Gastrocnemius medialis (tissue), 4 donors: ENCODE data around the gene RPE65. TPM values are rescaled to one million over a fixed set of nuclear protein-coding genes. Genes with fewer than 3 reads are reported as not detected.
"Not testable (repeated sequence)": the region's sequence is repeated elsewhere in the genome, so short reads cannot be mapped to it uniquely, and the experiment has no call there.

ENCODE experiments used
- ATAC-seq, 2 donors: fragments of 150-250 bp; one replicate each; pipeline ENCODE4 v1.9.1; 2016
- DNase-seq, 2 donors: peaks; one replicate each; pipeline ENCODE4 v3.0.0-alpha.2; 2019
- H3K27ac ChIP-seq, 4 donors: fragments of 200-600 bp; sonication (generic); 1 replicate in 1 of 4; 2 replicates in 3 of 4; pipeline ENCODE4 v1.5.1; 2016 to 2018; ENCODE audit warnings: mild to moderate bottlenecking in 2 of 4, moderate library complexity in 1 of 4
- H3K27me3 ChIP-seq, 3 donors: fragments of 200-600 bp; sonication (generic) in 2 of 3; 1 replicate in 1 of 3; 2 replicates in 2 of 3; pipeline versions ENCODE4 v1.5.1 to v1.6.0; 2016 to 2019; ENCODE audit warnings: mild to moderate bottlenecking in 1 of 3, moderate library complexity in 1 of 3
- H3K36me3 ChIP-seq, 2 donors: fragments of 200-600 bp; sonication (generic) in 1 of 2; one replicate each; pipeline ENCODE4 v1.5.1; 2017 to 2018
- H3K4me1 ChIP-seq, 2 donors: fragments of 200-600 bp; sonication (generic) in 1 of 2; one replicate each; pipeline ENCODE4 v1.5.1; 2016 to 2017; ENCODE audit warnings: mild to moderate bottlenecking in 2 of 2
- H3K4me3 ChIP-seq, 4 donors: fragments of 200-600 bp; sonication (generic) in 3 of 4; 1 replicate in 1 of 4; 2 replicates in 3 of 4; pipeline ENCODE4 v1.5.1; 2016 to 2019; ENCODE audit warnings: mild to moderate bottlenecking in 2 of 4
- H3K9me3 ChIP-seq, 3 donors: fragments of 200-600 bp; sonication (generic) in 2 of 3; 1 replicate in 1 of 3; 2 replicates in 2 of 3; pipeline ENCODE4 v1.5.1; 2016 to 2019
- POLR2A ChIP-seq, 2 donors: fragments of 450-650 bp; IDR thresholded peaks; one replicate each; pipeline ENCODE4 v1.6.1; 2017; ENCODE audit warnings: antibody characterized with exemption in 2 of 2, mild to moderate bottlenecking in 2 of 2, moderate library complexity in 2 of 2
- in situ Hi-C, 4 donors: fragments of 200-750 bp; cut with MboI; loops; one replicate each; pipeline versions ENCODE4 v1.15.0 to v1.8.0; 2017; ENCODE audit warnings: low sequenced_read_pairs in 4 of 4
- intact Hi-C: fragments of 100-400 bp; cut with DNase I; formaldehyde crosslinking; loops from one replicate; pipeline ENCODE4 v1.15.1; 2023; ENCODE audit warnings: low total_unique reads
- total RNA-seq, 4 donors: library from RNA; depleted of rRNA; stranded (reverse); fragments of >200 nt; gene quantifications; one replicate each; pipeline versions ENCODE4 v1.1.0 to v1.2.3, GENCODE V29; 2016
- TF ChIP-seq, protein P1 (sequence below), 5 experiments: fragments of 450-650 bp in 3 of 5; fragments of 200-600 bp in 2 of 5; sonication (generic) in 2 of 5; IDR thresholded peaks in 4 of 5; conservative IDR thresholded peaks in 1 of 5; 1 replicate in 4 of 5; 2 replicates in 1 of 5; pipeline ENCODE4 v1.5.1; 2016 to 2019; ENCODE audit warnings: antibody characterized with exemption in 5 of 5, mild to moderate bottlenecking in 3 of 5, moderate library complexity in 3 of 5

RPE65 gene
- total RNA-seq, 4 donors from 2014 or later, result not detected

DNA sequence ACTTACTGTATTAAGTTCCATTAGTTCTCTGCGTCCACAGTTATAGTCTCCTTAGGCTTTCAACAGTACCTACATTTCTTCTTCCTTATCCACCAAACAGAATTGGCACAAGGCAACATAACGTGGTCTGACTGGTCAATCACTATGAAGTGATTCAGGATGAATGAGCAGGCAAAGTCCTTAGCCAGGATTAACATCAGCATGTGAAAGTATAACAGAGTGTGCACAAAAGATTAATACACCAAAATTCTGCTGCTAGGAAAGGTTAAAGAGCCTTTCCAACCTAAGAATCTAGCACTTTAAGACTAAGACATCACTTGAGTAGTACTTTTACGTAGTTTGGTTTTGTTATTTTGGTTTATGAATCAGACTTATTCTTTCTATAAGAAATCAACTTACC, 31.3 kb upstream of the RPE65 start:
- H3K4me1 ChIP-seq, result no peaks in the 10 kb centered on the region
- no peak for ATAC-seq
- H3K27me3 ChIP-seq, result no peaks in the 10 kb centered on the region
- no peak for TF ChIP-seq POLR2A (IDR thresholded peaks at IDR 0.05)
- TF ChIP-seq, protein P1, sequence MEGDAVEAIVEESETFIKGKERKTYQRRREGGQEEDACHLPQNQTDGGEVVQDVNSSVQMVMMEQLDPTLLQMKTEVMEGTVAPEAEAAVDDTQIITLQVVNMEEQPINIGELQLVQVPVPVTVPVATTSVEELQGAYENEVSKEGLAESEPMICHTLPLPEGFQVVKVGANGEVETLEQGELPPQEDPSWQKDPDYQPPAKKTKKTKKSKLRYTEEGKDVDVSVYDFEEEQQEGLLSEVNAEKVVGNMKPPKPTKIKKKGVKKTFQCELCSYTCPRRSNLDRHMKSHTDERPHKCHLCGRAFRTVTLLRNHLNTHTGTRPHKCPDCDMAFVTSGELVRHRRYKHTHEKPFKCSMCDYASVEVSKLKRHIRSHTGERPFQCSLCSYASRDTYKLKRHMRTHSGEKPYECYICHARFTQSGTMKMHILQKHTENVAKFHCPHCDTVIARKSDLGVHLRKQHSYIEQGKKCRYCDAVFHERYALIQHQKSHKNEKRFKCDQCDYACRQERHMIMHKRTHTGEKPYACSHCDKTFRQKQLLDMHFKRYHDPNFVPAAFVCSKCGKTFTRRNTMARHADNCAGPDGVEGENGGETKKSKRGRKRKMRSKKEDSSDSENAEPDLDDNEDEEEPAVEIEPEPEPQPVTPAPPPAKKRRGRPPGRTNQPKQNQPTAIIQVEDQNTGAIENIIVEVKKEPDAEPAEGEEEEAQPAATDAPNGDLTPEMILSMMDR (IDR thresholded peaks at IDR 0.05 in 4 of 5, conservative IDR thresholded peaks at IDR 0.05 in 1 of 5), result no peak
- H3K36me3 ChIP-seq, result no peaks in the 10 kb centered on the region
- intact Hi-C loops, result no loop called here
- no peak for DNase-seq
- H3K27ac ChIP-seq, result no peak overlapping the region
- H3K4me3 ChIP-seq, result no peak overlapping the region
- in situ Hi-C loops, result no loop called here
- no peaks in the 10 kb centered on the region for H3K9me3 ChIP-seq

DNA sequence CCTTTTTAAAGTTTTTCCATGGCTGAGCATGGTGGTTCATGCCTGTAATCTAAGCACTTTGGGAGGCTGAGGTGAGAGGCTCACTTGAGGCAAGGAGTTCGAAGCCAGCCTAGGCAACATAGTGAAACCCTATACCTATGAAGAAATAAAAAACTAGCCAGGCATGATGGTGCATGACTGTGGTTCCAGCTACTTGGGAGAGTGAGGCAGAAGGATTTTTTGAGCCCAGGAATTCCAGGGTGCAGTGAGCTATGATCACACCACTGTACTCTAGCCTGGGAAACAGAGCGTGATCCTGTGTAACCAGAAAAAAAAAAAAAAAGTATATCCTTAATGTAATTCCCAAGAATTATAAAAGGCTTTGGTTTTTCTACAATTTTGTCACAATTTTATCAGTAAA, 29.7 kb upstream of the RPE65 start:
- Histone ChIP-seq H3K27ac (no peak overlapping the region), H3K36me3 (no peaks in the 10 kb centered on the region), H3K27me3 (no peaks in the 10 kb centered on the region), H3K4me3 (no peak overlapping the region), H3K9me3 (no peaks in the 10 kb centered on the region), H3K4me1 (no peaks in the 10 kb centered on the region)
- in situ Hi-C loops, result no loop called here
- intact Hi-C loops, result no loop called here
- ATAC-seq (no peak), DNase-seq (no peak)
- TF ChIP-seq POLR2A (IDR thresholded peaks at IDR 0.05), result no peak
- TF ChIP-seq, protein P1 (IDR thresholded peaks at IDR 0.05 in 4 of 5, conservative IDR thresholded peaks at IDR 0.05 in 1 of 5), result no peak

DNA sequence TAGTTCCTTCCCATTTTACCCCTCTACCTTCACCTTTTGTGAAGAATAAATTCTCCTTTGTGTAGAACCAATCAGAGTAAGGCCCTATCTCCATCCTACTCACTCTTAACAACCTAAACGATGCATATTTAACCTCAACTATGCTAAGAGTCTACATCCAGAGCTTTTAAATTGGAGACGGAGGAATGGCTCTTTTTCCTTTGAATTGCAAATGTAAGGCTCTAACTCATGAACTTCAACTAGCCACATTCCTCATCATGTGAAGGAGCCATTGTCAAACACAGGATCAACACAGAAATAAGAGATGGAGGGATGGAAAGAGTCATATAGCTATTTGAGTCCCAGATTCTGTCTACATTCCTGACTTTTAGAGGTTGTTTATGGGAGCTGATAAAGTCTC, 28.9 kb upstream of the RPE65 start:
- DNase-seq (no peak), ATAC-seq (no peak)
- in situ Hi-C loops, result no loop called here
- H3K9me3 ChIP-seq, result no peaks in the 10 kb centered on the region
- no peaks in the 10 kb centered on the region for H3K27me3 ChIP-seq
- intact Hi-C loops, result no loop called here
- H3K27ac ChIP-seq, result no peak overlapping the region
- TF ChIP-seq, protein P1 (IDR thresholded peaks at IDR 0.05 in 4 of 5, conservative IDR thresholded peaks at IDR 0.05 in 1 of 5), result no peak
- TF ChIP-seq POLR2A (IDR thresholded peaks at IDR 0.05), result no peak
- H3K36me3 ChIP-seq, result no peaks in the 10 kb centered on the region
- H3K4me1 ChIP-seq, result no peaks in the 10 kb centered on the region
- H3K4me3 ChIP-seq, result no peak overlapping the region

DNA sequence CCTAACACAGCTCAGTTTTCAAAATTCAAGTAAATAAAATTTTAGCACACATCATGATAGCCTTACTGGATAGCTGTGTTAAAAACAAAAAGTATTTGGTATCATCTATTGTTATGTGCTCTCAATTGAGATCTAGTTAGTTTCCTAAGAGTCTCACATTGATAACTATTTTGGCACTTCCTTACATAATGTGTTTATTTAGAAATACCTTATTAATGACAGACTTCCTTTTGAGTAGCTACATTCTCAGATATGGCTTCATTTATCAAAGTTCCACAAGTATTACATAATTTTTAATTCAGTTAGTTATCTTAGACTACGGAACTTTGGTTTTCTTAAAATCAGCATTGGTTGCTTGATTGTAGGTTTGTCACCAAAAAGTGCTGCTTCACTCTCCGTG, 26.9 kb upstream of the RPE65 start:
- H3K4me1 ChIP-seq, H3K36me3 ChIP-seq, ATAC-seq, in situ Hi-C loops, H3K27me3 ChIP-seq, intact Hi-C loops, H3K4me3 ChIP-seq, H3K27ac ChIP-seq, DNase-seq, H3K9me3 ChIP-seq: not testable (repeated sequence)

DNA sequence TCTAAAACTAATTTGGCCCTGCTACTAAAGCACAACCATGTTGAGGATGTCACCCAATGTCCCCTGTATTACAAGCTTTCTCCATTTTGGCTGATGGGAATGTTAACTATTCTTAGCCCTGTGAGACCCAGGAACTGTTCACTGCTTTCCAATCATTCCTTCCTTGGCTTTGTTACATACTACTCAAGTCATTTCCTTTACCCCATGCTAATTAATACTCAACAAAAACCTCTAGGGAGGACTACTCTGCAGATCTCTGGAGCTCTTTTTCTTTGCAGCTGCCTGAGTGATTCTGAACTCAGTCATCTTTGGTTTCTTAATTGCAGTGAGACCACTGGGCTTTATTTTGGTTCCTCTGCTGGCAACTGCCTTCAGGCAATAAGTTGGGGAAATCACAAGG, 23.3 kb upstream of the RPE65 start:
- DNase-seq, result no peak
- no peaks in the 10 kb centered on the region for H3K27me3 ChIP-seq
- H3K4me1 ChIP-seq, result no peaks in the 10 kb centered on the region
- no peak overlapping the region for H3K4me3 ChIP-seq
- no peaks in the 10 kb centered on the region for H3K9me3 ChIP-seq
- TF ChIP-seq, protein P1 (IDR thresholded peaks at IDR 0.05 in 4 of 5, conservative IDR thresholded peaks at IDR 0.05 in 1 of 5), result no peak
- no peak for TF ChIP-seq POLR2A (IDR thresholded peaks at IDR 0.05)
- intact Hi-C loops (no loop called here), in situ Hi-C loops (loop anchor here in 1 of 4 donors (25.0 kb wide), 1 partner anchor 1264 kb away; no protein-coding TSS in a partner anchor)
- ATAC-seq, result no peak
- no peak overlapping the region for H3K27ac ChIP-seq
- no peaks in the 10 kb centered on the region for H3K36me3 ChIP-seq
